Duodenal mucosa (tissue), 2 donors: ENCODE data around the gene BMX.

ENCODE experiments used
- H3K27ac ChIP-seq: one replicate; pipeline ENCODE4 v1.7.0; 2013; ENCODE audit warnings: low read depth, low read length
- H3K27me3 ChIP-seq, 2 donors: one replicate each; pipeline ENCODE4 v1.7.0; 2013; ENCODE audit warnings: low read length in 2 of 2, control low read depth in 1 of 2; ENCODE audit not compliant: insufficient read depth in 2 of 2, control insufficient read depth in 1 of 2
- H3K36me3 ChIP-seq, 2 donors: one replicate each; pipeline ENCODE4 v1.7.0; 2013; ENCODE audit warnings: low read length in 2 of 2, control low read depth in 1 of 2; ENCODE audit not compliant: insufficient read depth in 2 of 2, control insufficient read depth in 1 of 2
- H3K4me1 ChIP-seq, 2 donors: one replicate each; pipeline ENCODE4 v1.7.0; 2013; ENCODE audit warnings: low read length in 2 of 2, control low read depth in 1 of 2; ENCODE audit not compliant: insufficient read depth in 2 of 2, control insufficient read depth in 1 of 2
- H3K4me3 ChIP-seq, 2 donors: one replicate each; pipeline ENCODE4 v1.7.0; 2013; ENCODE audit warnings: low read length in 2 of 2, low read depth in 1 of 2
- H3K9ac ChIP-seq, 2 donors: one replicate each; pipeline ENCODE4 v1.7.0; 2013; ENCODE audit warnings: low read length in 2 of 2, low read depth in 1 of 2
- H3K9me3 ChIP-seq, 2 donors: one replicate each; pipeline ENCODE4 v1.7.0; 2013; ENCODE audit warnings: low read length in 2 of 2, control low read depth in 1 of 2; ENCODE audit not compliant: control insufficient read depth in 1 of 2

The BMX gene

DNA sequence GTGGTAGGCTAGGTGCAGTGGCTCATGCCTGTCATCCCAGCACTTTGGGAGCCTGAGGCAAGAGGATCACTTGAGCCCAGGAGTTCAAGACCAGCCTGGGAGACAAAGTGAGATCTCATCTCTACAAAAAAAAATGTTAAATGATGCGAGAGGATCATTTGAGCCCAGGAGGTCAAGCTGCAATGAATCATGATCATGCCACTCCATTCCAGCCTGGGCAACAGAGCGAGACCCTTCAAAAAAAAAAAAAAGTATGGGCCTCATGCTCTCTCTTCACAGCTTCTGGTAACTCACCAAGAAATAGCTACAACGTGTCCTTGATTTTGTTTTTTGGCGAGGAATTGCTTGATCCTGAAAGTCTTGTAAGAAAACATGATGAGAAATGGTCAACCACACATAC lies 98.9 kb downstream of the BMX start:
- peak overlapping the region; percentile 19 to 61 for H3K4me3 ChIP-seq
- no peaks in the 10 kb centered on the region for H3K36me3 ChIP-seq
- peak overlapping the region in 1 of 2 donors; percentile 25 for H3K9ac ChIP-seq
- H3K27ac ChIP-seq = no peak overlapping the region
- H3K4me1 ChIP-seq = peaks cover 0 to 1% of the 10 kb centered on the region in 2 donors
- H3K9me3 ChIP-seq = no peaks in the 10 kb centered on the region
- H3K27me3 ChIP-seq = no peaks in the 10 kb centered on the region

DNA sequence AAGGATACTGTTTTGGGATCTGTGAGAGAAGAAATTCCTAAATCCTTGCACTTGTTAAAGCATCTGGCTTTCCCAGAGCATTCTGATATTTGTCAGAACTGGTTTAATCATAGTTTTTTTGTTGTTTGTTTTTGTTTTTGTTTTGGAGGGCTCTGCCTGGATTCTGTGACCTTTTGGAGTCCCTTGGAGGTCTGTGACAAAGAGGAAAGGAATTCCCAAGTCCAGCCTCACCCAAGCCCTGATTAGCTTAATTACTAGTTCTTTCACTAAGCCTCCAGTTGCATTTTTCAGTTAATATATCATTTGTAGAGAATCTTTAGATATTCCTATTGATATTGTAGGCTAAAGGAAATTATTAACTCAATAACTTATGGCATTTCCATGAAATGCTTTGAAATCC lies 99.4 kb downstream of the BMX start:
- Histone ChIP-seq H3K4me3 (peak overlapping the region; percentile 19 to 61), H3K9me3 (no peaks in the 10 kb centered on the region), H3K27ac (no peak overlapping the region), H3K4me1 (peaks cover 0 to 7% of the 10 kb centered on the region in 2 donors), H3K36me3 (no peaks in the 10 kb centered on the region), H3K27me3 (no peaks in the 10 kb centered on the region), H3K9ac (peak overlapping the region in 1 of 2 donors; percentile 16)

DNA sequence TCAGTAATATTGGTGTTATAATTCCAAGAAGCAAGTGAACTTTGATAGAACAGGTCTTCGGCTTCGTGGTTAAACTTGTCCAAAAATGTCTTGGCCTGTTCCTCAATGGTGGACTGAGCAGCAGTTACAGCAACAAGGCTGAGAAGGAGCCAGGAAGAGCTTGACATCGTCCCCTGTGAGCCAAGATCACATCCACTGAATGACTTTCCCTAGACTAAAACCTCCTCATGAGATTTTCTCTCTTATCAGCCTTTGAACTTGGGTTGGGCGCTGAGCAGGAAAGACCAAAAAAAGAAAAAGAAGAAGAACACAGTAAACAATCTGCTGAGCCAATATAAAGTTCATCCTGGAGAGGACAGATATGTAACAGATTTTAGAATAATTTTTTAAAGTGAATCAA lies 100.1 kb downstream of the BMX start, which contains the start of gene ACE2:
Gene ACE2, minus strand, starts transcription at position 216 of the 400 bp plus-strand sequence. Its CDS starts 49 bp downstream, at position 167.
- H3K27me3 ChIP-seq = no peaks in the 10 kb centered on the region
- no peaks in the 10 kb centered on the region for H3K9me3 ChIP-seq
- H3K27ac ChIP-seq = no peak within 1 kb of the TSS
- peaks cover under 1 to 13% of the 10 kb centered on the region in 2 donors for H3K4me1 ChIP-seq
- H3K4me3 ChIP-seq = peak within 1 kb of the TSS; percentile 19 to 61
- peak within 1 kb of the TSS in 1 of 2 donors; percentile 16 for H3K9ac ChIP-seq
- no peaks in the 10 kb centered on the region for H3K36me3 ChIP-seq

DNA sequence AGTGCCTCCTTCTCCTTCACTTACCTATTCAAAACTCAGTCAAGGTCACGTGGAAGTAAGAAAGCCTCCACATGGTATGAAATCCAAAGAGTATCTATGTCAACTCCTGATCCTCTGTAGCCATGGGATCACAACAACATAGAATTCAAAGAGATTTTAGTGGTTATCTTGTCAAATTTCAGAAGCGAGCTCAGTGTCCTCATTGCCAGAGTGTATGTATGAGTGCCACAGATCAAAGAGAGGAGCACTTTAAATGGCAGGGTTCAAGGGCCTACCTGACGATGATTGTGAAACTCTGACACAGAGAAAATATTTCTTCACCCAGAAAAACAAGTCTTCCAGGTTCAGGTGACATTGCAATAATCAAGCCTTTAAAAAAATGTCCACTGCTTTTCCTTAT lies 101.3 kb downstream of the BMX start:
- H3K36me3 ChIP-seq = no peaks in the 10 kb centered on the region
- no peaks in the 10 kb centered on the region for H3K27me3 ChIP-seq
- no peak overlapping the region for H3K4me3 ChIP-seq
- H3K9me3 ChIP-seq = no peaks in the 10 kb centered on the region
- H3K27ac ChIP-seq = no peak overlapping the region
- no peak overlapping the region for H3K9ac ChIP-seq
- H3K4me1 ChIP-seq = peaks cover 4 to 13% of the 10 kb centered on the region in 2 donors

DNA sequence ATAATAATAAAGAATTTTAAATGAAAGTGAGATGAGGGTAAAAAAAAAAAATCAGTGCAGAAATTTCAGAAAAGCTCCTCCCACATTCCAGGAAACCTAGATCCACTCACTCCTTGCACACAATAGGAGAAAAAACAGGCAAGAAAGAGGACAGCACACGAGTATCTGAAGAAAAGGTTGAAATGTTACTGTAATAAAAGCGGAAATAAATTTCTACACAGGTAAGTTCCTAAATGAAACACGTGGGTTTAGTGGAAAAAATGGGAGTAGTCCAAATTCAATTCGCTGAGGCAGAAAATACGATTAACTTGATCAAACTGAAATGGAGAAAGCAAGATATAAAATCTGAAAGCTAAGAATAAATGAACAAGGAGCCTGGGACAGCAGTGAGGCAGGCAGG lies 102.2 kb downstream of the BMX start:
- Histone ChIP-seq H3K9me3 (no peaks in the 10 kb centered on the region), H3K27me3 (no peaks in the 10 kb centered on the region), H3K27ac (no peak overlapping the region), H3K4me1 (peaks cover 4 to 13% of the 10 kb centered on the region in 2 donors), H3K4me3 (no peak overlapping the region), H3K9ac (no peak overlapping the region), H3K36me3 (no peaks in the 10 kb centered on the region)

DNA sequence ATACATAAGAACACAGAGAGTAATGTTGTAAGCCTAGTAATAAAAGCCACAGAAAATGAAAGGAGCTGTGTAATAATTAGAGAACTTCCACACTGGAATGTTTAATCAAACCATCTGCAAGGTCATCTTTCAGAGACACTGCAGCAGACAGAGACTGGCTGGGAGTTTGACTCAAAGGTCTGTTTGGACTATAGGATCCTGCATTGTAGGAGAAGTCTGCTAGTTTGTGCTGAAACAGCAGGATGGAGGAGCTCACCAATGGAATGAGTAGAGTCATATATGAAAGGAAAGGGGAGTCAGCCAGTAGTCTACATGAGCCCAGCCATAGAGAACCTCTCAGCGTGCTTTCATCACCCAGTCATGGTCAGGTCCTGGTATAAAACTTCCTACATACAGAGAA lies 104.6 kb downstream of the BMX start:
- Histone ChIP-seq H3K9me3 (no peaks in the 10 kb centered on the region), H3K4me3 (no peak overlapping the region), H3K36me3 (no peaks in the 10 kb centered on the region), H3K9ac (no peak overlapping the region), H3K27me3 (no peaks in the 10 kb centered on the region), H3K27ac (no peak overlapping the region), H3K4me1 (peaks cover 4 to 13% of the 10 kb centered on the region in 2 donors)
